Measurements from ENCODE around the gene EI24.
A peak's percentile ranks its signal among the peaks of the same experiment; 100 is the strongest.
"Not testable (repeated sequence)": the region's sequence is repeated elsewhere in the genome, so short reads cannot be mapped to it uniquely, and the experiment has no call there.

EI24 gene

DNA sequence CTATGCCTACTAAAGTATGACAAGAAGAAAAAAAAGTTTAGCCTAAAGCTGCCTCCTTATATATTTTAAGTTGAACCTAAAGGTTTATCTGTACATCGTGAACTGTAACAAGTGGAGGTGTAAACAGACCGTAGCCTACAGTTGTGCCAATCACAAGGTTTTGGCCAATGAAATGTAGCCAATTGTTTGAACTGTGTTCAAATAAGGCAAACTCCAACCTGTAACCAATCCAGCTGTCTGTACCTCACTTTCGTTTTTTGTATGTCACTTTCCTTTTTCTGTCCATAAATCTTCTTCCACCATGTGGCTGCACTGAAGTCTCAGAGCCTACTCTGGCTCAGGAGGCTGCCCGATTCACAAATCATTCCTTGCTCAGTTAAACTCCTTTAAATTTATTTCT, 6.8 kb upstream of the EI24 start:
- H3K4me3 ChIP-seq (ENCODE audit: low read depth, low read length), result no peak overlapping the region
- TF ChIP-seq, protein P1, sequence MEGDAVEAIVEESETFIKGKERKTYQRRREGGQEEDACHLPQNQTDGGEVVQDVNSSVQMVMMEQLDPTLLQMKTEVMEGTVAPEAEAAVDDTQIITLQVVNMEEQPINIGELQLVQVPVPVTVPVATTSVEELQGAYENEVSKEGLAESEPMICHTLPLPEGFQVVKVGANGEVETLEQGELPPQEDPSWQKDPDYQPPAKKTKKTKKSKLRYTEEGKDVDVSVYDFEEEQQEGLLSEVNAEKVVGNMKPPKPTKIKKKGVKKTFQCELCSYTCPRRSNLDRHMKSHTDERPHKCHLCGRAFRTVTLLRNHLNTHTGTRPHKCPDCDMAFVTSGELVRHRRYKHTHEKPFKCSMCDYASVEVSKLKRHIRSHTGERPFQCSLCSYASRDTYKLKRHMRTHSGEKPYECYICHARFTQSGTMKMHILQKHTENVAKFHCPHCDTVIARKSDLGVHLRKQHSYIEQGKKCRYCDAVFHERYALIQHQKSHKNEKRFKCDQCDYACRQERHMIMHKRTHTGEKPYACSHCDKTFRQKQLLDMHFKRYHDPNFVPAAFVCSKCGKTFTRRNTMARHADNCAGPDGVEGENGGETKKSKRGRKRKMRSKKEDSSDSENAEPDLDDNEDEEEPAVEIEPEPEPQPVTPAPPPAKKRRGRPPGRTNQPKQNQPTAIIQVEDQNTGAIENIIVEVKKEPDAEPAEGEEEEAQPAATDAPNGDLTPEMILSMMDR (conservative IDR thresholded peaks at IDR 0.05; ENCODE audit: low read depth, low read length), result no peak
- DNase-seq (ENCODE audit: low read depth), result no peak

DNA sequence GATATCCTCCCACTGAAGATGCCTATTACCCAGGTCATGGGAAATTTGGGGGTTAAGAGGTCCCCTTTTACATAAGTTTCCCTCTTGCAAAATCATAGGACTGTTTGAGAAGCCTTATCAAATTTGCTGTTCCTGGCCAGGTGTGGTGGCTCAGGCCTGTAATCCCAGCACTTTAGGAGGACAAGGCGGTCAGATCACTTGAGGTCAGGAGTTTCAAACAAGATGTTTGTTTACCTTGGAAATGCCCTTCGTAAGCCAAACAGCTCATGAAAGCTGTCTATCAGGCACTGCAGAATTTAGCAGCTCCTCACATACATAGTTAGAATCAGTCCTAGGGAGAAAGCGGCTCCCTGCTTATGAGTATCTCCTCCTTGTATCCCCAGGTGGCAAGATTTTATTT, 4.9 kb upstream of the EI24 start:
- no peak for DNase-seq (ENCODE audit: low read depth)
- H3K4me3 ChIP-seq (ENCODE audit: low read depth, low read length), result no peak overlapping the region
- TF ChIP-seq, protein P1 (conservative IDR thresholded peaks at IDR 0.05; ENCODE audit: low read depth, low read length), result no peak

DNA sequence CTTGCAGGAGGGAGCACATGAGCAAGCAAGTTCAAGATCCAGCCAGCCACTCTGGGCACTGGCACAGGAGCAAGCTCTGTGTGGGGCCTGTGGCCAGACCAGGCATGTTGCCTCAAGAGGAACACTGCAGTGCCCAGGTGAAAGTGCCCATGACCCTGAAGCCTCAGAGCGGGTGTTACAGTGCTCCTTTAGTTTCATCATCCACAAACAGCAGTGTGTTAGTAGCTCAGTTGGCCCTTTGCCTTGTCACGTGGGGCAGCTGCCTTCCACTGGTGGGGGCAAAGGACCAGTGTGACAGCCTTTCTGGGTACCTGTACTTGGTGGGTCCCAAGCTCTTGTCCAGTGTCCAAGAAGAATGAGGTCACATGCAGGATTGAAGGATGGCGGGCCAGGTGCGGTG, 3.0 kb upstream of the EI24 start:
- TF ChIP-seq, protein P1 (conservative IDR thresholded peaks at IDR 0.05; ENCODE audit: low read depth, low read length), result no peak
- no peak overlapping the region for H3K4me3 ChIP-seq (ENCODE audit: low read depth, low read length)
- no peak for DNase-seq (ENCODE audit: low read depth)

DNA sequence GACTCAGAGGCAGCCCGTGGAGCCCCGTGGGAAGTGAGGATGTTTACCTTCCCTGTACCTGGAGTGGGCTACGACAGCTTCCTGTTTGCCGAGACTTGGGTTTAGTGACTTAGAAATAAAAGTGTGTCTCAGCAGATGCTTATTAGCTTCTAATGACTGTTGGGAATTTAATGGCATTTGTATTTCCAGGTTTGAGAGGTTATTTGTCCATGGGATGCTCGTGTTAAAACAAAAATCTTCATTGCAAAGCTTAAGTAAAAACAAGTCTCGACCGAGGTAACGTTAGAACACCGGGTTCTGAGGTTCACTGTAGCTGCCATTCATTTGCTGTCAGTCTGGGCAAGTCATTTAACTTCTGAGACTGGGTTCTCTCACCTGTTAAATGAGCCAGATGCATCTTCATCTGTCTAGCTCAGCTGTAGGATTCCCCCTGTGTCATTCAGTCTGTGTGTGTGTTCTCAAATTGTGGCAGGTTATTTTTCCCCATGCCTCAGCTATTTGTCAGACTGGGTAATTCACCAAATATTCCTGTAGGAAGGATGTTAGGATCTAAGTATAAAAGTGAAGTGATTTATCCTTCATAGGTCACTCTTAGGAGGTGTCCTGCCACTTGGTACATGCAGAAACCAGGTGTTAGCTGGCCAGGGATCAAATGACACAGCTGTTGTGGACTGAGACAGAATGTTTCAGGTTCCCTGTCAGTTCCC, 791 bp downstream of the EI24 start:
- peak overlapping the region; percentile 90 for H3K4me3 ChIP-seq (ENCODE audit: low read depth, low read length)
- TF ChIP-seq, protein P1 (conservative IDR thresholded peaks at IDR 0.05; ENCODE audit: low read depth, low read length), result no peak
- DNase-seq (ENCODE audit: low read depth), result peak; percentile 9

DNA sequence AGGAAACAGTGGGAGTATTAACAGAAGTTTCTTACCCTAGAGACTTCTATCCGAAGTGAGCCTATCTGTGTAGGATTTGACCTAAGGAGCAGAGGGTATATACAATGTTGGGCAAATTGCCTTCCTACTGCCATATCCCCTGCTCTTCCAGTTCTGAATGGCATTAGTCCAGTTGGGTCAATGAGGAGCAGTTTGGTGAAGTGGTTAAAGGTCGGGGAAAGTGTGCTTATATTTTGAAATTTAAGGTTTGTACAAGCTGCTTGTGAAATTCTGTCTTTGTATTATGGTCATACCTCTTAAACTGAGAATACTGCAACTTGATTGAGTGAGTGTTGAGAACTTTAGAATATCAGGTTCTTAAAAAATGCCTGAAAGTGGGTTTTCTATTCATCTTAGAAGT, 1.7 kb downstream of the EI24 start:
- no peak overlapping the region for H3K4me3 ChIP-seq (ENCODE audit: low read depth, low read length)
- no peak for DNase-seq (ENCODE audit: low read depth)
- TF ChIP-seq, protein P1 (conservative IDR thresholded peaks at IDR 0.05; ENCODE audit: low read depth, low read length), result no peak

DNA sequence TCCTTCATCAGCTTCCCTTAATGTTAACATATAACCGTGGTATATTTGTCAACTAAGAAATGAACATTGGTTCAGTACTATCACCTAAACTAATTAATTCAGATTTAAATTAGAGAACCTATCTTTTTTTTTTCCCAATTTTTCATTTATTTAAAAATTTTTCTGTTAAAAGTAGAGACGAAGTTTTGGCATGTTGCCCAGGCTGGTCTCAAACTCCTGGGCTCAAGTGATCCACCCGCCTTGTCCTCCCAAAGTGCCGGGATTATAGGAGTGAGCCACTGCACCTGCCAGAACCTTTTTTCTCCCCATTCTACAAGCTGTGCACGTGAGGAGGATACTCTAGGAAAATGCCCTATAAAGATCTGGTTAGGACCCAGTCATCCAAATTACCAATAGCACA, 3.6 kb downstream of the EI24 start:
- no peak for DNase-seq (ENCODE audit: low read depth)
- TF ChIP-seq, protein P1 (conservative IDR thresholded peaks at IDR 0.05; ENCODE audit: low read depth, low read length), result no peak
- H3K4me3 ChIP-seq (ENCODE audit: low read depth, low read length), result no peak overlapping the region

DNA sequence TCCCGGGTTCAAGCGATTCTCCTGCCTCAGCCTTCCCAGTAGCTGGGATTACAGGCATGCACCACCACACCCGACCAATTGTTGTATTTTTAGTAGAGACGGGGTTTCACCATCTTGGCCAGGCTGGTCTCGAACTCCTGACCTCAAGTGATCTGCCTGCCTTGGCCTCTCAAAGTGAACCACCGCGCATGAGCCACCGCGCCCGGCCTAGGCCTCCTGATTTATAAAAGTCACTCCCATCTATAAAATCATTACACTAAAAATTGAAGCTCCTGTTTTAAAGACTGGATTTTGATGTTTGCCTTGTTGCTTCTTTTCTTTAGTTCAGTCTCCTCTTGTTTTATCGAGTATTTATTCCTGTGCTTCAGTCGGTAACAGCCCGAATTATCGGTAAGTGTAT, 7.9 kb downstream of the EI24 start:
- not testable (repeated sequence) for DNase-seq (ENCODE audit: low read depth); H3K4me3 ChIP-seq (ENCODE audit: low read depth, low read length)
